ENCODE data around the gene CRYL1. TPM values are rescaled to one million over a fixed set of nuclear protein-coding genes. Genes with fewer than 3 reads are reported as not detected.

The CRYL1 gene
- total RNA-seq, 1 experiment from 2014 or later: 13.4 TPM

DNA sequence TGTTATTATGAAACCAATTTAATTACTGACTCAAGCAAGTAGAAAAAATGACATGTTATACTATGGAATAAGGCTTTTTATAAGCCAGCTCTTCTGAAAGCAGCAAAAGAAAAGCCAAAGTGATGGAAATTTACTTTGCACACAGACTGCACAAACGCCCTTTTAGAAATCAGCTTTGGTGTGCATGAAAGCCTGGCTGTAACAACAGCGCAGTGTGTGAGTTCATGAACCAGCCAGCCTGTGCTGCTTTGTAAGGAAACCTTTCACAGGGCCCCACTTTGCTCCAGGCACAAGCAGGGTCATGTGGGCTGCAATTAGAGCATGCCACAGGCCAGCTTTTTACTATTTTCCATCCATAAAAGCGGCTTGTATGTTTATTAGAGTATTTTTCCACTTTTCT lies 27.7 kb upstream of the CRYL1 start:
- no peak for TF ChIP-seq POLR2AphosphoS5 (IDR thresholded peaks at IDR 0.05; ENCODE audit: low read depth, low read length)
- no peak for TF ChIP-seq REST (IDR thresholded peaks at IDR 0.05; ENCODE audit: insufficient read depth in 1 of 2, low read depth in 2 of 2, low read length in 1 of 2)
- no peak for TF ChIP-seq CTCF (IDR thresholded peaks at IDR 0.05)
- no peak for TF ChIP-seq SIN3A (IDR thresholded peaks at IDR 0.05; ENCODE audit: borderline replicate concordance, insufficient read depth, low read depth, low read length)
- no peak for TF ChIP-seq TCF7L2 (IDR thresholded peaks at IDR 0.05; ENCODE audit: low read depth, low read length)
- ATAC-seq (no peak), DNase-seq (ENCODE audit: low read depth, low spot score) (no peak)
- Histone ChIP-seq H3K27me3 (ENCODE audit: control insufficient read depth, insufficient read depth, low read length) (no peaks in the 10 kb centered on the region), H3K4me1 (ENCODE audit: control insufficient read depth, insufficient read depth, low read length) (no peaks in the 10 kb centered on the region; the same call in 1 of the 2 replicates), H3K27ac (ENCODE audit: low read length) (no peak overlapping the region), H3K9me3 (ENCODE audit: control insufficient read depth, insufficient read depth, low read depth, low read length) (no peaks in the 10 kb centered on the region), H3K4me3 (ENCODE audit: low read depth in 2 of 2, low read length in 2 of 2) (no peak overlapping the region), H3K36me3 (ENCODE audit: control insufficient read depth, insufficient read depth, low read length) (no peaks in the 10 kb centered on the region)
- ChIA-PET CTCF (interaction anchor here (0.5 kb wide), 1 partner anchor 17 kb away, joined by 3 read pairs; no protein-coding TSS in a partner anchor), POLR2A (interaction anchor here (0.6 kb wide), 1 partner anchor 135 kb away, joined by 6 read pairs; no protein-coding TSS in a partner anchor)
- intact Hi-C loops (cut with micrococcal nuclease; ENCODE audit: unreplicated experiment): no loop called here
- BruUV-seq (replicated peaks): no TSS peak
- in situ Hi-C loops (cut with HindIII; ENCODE audit: low pct_unique_long_range_greater_than_20kb, low sequenced_read_pairs): no loop called here

- H3K27ac ChIP-seq (ENCODE audit: low read length): no peak overlapping the region
- ChIA-PET POLR2A (no interaction called here), CTCF (no interaction called here)
- no peaks in the 10 kb centered on the region for H3K36me3 ChIP-seq (ENCODE audit: control insufficient read depth, insufficient read depth, low read length)
- no peak for TF ChIP-seq REST (IDR thresholded peaks at IDR 0.05; ENCODE audit: insufficient read depth in 1 of 2, low read depth in 2 of 2, low read length in 1 of 2)
- TF ChIP-seq TCF7L2 (IDR thresholded peaks at IDR 0.05; ENCODE audit: low read depth, low read length): no peak
- no peak for TF ChIP-seq POLR2AphosphoS5 (IDR thresholded peaks at IDR 0.05; ENCODE audit: low read depth, low read length)
- no peak for TF ChIP-seq SIN3A (IDR thresholded peaks at IDR 0.05; ENCODE audit: borderline replicate concordance, insufficient read depth, low read depth, low read length)
- TF ChIP-seq CTCF (IDR thresholded peaks at IDR 0.05): no peak
- no peak overlapping the region for H3K4me3 ChIP-seq (ENCODE audit: low read depth in 2 of 2, low read length in 2 of 2)
- in situ Hi-C loops (cut with HindIII; ENCODE audit: low pct_unique_long_range_greater_than_20kb, low sequenced_read_pairs): no loop called here
- intact Hi-C loops (cut with micrococcal nuclease; ENCODE audit: unreplicated experiment): no loop called here
- no peaks in the 10 kb centered on the region for H3K27me3 ChIP-seq (ENCODE audit: control insufficient read depth, insufficient read depth, low read length)
- ATAC-seq (no peak), DNase-seq (ENCODE audit: low read depth, low spot score) (no peak)
- no peaks in the 10 kb centered on the region for H3K9me3 ChIP-seq (ENCODE audit: control insufficient read depth, insufficient read depth, low read depth, low read length)
- H3K4me1 ChIP-seq (ENCODE audit: control insufficient read depth, insufficient read depth, low read length): no peaks in the 10 kb centered on the region; the same call in 1 of the 2 replicates
- BruUV-seq (replicated peaks): no TSS peak
Measured at GRCh38 chr13:20550799-20551198, 25.1 kb upstream of the CRYL1 start.

Data from Panc1 (cell line).